HG03280 (cell line): Measurements from ENCODE around the gene CHRNE.
"Not testable (repeated sequence)": the region's sequence is repeated elsewhere in the genome, so short reads cannot be mapped to it uniquely, and the experiment has no call there.

Experiments
- ATAC-seq: cut with Tn5 transposase; IDR thresholded peaks from one replicate; pipeline ENCODE4 v1.9.1; 2021; ENCODE audit warnings: mild to moderate bottlenecking, moderate library complexity; ENCODE audit not compliant: unreplicated experiment

CHRNE gene

DNA sequence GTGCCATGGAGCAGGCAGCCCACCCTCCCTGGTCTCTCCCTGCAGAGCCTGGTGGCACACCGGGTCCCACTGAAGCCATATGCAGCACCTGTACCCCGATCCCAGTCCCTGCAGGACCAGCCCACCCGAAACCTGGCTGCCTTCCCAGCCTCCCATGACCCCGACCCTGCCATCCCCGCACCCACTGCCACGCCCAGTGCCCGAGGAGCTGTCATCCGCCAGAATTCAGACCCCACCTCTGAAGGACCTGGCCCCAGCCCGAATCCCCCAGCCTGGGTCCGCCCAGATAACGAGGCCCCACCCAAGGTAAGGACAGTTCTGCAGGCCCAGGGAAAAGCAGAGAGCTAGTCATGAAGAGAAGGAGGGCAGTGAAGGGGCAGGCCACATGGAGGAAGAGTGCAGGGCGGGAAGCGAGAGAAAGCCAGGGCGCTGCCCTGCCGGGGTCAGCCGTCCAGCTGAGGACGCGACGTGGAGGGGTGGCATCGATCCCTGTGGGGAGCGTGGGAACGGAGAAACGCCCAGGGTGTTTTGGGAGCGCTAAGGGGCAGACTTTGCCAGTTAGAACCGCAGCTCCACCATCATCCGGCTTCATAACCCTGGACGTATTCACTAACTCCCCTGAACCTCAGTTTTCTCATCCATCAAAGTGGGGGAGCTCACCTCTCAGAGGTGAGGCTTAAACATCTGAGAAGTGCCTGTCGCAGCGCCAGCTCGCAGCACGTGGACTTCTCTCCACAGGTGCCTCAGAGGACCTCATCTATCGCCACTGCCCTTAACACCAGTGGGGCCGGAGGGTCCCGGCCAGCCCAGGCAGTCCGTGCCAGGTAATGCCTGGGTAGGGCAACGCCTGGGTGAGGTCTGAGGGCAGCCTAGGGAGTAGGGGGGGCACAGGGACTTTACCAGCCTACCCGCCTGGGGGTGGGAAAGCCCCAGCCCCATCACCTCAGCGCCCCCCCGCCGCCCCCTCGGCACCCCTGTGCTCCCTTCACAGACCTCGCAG is 11.2 kb downstream of the CHRNE start:
- no peak for ATAC-seq

DNA sequence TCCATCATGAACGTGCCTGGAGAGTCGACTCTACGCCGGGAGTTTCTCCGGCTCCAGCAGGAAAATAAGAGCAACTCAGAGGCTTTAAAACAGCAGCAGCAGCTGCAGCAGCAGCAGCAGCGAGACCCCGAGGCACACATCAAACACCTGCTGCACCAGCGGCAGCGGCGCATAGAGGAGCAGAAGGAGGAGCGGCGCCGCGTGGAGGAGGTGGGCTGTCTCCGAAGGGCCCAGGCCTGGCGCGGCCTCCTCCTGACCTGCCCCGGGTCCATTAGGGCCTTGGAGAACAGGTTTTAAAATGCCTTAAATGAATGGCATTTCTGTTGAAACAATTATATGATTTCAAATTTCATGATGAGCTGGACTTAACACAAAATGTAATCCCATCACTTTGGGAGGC is 15.3 kb downstream of the CHRNE start:
- no peak for ATAC-seq

DNA sequence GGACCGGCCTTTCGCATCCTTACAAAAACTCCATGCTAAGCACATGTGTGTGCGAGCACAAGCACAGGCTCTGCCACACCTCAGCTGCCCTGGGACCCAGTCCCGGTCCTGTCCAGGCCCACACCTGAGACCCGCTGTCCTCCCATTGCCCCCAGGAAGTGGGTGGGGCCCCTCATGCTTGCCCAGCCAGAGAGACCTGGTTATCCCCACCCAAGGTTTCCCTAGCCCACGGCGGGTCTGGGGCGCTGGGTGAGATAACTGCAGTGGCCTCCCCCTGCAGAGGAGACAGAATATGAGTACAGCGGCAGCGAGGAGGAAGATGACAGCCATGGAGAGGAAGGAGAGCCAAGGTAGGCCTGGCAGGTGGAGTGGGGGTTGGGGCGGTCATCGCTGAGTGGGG is 16.1 kb downstream of the CHRNE start:
- no peak for ATAC-seq

DNA sequence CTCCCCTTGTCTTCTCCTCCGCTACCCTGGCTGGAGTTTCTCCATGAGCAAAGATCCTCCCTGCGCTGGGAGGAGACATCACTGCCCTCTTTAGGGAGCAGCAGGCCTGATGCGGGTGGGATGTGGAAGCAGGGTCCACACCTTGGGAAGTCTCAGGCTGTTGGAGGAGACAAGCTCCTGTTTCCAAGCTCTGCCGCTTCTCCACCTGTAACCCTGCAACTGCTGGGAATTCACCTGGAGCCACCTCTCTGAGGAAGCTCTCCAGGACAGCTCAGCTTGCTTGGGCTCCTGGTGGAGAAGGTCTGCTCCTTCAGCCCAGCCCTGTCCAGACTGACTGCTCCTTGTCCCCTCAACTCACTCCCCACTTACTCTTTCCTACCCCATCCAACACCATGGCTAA is 18.4 kb downstream of the CHRNE start:
- ATAC-seq, result no peak

DNA sequence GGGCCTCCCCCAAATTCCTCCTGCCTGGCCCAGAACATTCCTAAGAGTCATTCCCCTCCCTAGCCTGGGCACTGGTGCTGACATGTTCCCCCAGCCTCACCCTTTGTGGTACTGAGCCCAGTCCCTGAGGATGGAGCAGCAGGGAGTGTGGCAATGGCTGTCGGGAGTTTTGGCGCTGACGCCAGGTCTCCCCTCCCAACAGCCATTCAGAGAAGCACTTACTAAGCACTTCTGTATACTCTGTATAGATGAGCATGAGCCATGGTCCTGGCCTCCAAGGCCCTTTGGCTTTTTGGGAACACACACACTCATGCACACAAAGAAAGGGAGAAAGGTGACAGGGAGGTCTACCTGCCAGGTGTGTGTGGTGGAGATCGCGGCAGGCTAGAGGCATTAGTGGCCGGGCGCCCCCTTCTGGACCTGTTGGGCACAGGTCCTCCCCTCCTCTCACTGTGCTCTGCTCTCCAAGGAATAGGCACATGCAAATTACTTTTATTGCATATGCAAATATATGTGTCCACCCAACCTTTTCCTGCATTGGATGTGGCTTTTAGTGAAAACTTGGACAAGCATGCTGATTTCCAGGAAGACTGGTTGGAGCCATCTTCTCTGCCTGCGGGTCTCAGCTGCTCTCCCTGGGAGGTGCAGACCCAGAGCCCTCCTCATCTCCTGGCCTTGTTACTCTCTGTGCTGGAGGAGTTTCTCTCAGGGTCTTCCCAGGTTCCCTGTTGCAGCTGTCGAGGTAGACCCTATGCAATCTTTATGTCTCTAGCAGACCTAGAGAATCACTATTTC is 20.9 kb downstream of the CHRNE start:
- ATAC-seq, result no peak

DNA sequence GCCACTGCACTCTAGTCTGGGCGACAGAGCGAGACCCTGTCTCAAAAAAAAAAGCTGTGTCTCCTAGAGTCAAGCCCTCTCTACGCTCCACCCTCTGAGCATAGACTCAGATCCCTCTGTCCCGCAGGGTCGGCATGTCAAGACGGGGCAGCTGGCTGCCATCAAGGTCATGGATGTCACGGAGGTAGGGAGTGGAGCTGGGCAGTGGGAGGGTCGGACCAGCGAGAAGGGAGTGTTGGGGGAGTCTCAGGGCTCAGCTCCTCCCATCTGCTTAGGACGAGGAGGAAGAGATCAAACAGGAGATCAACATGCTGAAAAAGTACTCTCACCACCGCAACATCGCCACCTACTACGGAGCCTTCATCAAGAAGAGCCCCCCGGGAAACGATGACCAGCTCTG is 22.0 kb downstream of the CHRNE start:
- ATAC-seq, result no peak

DNA sequence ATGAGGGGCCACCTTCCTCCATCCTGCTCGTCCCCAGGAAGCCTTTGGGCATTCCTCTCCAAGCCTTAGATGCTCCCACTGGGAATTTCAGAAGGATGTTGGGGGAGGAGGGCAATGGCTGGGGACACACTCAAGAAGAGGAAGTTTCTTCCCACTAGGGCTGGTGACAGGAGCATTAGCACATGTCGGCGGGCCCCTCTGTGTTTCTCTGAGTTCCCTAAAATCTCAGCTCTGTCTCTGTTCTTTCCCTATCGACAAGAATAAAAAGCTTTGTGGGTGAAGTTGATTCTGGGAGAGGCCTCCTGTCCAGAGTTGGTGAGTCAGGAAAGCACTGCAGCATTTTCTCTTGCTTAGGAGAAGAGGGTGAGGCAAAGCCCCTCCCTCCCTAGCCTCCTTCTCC is 23.3 kb downstream of the CHRNE start:
- ATAC-seq, result no peak

DNA sequence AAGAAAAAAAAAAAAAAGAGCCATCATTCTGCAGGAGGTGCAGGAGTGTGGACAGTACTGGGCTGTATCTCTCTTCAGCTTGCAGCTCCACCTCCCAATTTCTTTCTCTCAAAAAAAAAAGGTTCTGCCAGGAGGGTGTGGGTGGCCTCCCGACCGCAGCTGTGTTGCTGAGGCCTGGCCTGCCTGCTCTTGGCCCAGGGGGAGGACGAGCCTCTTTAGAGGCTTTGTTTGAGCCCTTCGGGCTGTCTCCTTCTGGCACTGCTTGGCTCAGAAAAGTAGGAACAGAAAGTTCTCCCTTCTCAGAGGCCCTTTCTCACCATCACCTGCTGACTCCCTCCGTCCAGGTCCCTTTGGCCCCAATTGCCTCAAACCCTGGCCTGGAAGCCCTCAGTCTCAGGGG is 25.8 kb downstream of the CHRNE start:
- no peak for ATAC-seq

DNA sequence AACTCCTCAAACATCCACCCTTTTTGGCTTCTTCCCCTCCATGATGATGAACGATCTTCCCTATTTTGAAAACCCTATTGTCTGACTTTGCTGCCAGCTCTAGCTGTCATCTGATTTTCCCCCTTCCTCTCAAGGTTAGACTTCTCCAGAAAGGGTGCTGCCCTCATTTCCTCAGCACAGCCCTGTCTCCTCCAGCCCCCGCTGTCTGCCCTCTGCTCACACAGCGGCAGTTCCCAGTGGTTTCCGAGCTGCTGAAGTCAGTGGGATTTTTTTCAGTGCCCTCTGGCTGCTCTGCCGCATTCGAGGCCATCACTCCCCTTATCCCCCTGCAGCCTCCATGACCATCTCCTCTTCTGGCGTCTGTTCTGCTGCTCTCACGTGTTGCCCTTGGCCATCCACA is 30.1 kb downstream of the CHRNE start:
- no peak for ATAC-seq

DNA sequence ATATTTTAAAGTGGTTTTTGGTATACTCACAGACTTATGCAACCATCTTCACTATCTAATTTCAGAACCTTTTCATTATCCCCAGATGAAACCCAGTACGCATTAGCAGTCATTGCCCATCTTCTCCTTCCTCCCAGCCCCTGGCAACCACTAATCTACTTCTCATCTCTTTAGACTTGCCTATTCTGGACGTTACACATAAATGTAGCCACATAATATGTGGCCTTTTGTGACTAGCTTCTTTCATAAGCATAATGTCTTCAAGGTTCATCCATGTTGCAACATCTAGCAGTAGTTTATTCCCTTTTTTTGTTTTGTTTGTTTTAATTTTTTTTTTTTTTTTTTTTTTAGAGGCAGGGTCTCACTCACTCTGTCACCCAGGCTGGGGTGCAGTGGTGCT is 32.0 kb downstream of the CHRNE start:
- ATAC-seq, result no peak

DNA sequence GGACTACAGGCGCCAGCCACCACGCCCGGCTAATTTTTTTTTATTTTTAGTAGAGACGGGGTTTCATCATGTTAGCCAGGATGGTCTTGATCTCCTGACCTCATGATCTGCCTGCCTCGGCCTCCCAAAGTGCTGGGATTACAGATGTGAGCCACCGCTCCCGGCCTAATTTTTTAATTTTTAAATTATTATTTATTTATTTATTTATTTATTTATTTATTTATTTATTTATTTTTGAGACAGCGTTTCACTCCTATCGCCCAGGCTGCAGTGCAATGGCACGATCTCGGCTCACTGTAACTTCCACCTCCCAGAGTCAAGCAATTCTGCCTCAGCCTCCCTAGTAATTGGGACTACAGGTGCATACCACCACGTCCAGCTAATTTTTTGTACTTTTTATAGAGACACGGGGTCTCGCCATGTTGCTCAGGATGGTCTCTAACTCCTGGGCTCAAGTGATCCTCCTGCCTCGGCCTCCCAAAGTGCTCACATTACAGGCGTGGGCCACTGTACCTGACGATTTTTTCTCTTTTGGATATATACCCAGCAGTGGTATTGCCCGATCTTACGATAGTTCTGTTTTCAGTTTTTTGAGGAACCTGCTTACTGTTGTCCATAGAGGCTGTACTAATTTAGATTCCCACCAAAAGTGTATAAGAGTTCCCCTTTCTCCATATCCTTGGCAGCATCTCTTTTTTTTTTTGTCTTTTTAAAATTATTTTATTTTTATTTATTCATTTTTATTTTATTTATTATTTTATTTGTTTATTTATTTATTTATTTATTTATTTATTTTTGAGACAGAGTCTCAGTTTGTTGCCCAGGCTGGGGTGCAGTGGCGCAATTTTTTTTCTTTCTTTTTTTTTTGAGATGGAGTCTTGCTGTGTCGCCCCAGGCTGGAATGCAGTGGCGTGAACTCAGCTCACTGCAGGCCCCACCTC is 33.6 kb downstream of the CHRNE start:
- not testable (repeated sequence) for ATAC-seq

DNA sequence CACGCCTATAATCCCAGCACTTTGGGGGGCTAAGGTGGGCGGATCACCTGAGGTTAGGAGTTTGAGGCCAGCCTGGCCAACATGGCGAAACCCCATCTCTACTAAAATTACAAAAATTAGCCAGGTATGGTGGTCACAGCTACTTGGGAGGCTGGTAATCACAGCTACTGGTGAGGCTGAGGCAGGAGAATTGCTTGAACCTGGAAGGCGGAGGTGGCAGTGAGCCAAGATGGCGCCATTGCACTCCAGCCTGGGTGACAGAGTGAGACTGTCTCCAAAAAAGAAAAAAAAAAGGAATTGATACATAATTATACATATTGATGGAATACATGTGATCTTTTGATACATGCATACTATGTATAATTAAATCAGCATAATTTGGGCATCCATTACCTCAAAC is 35.4 kb downstream of the CHRNE start:
- ATAC-seq, result not testable (repeated sequence)

DNA sequence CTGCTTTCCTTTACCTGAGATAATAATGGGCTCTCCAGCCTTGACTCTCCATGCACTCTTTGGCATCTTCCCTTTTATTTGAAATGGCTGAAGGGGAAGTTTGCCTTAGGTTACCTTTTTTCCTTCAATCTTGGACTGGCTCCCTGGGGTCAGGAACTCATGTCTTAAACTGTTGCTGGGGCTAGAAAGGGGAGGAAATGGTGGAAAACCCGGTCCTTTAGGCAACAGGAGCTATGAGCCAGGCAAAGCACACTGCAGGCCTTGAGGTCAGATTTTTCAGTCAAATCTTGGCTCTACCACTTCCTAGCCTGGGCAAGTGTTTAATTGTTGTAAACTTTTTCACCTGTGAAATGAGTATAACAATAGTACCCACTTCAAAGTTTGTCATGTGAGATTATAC is 39.6 kb downstream of the CHRNE start:
- no peak for ATAC-seq

DNA sequence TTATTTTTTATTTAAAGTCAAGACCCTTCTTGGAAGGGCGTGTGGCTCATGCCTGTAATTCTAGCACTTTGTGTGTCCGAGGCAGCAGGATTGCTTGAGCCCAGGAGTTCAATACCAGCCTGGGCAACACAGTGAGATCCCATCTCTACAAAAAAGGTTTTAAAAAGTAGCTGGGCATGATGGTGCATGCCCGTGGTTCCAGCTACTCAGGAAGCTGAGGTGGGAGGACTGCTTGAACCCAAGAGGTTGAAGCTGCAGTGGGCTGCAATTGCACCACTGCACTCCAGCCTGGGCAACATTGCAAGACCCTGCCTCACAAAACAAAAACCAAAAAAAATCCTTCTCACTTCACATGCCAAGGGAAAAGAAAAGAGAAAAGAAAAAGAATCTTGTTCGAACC is 40.2 kb downstream of the CHRNE start:
- ATAC-seq, result no peak

DNA sequence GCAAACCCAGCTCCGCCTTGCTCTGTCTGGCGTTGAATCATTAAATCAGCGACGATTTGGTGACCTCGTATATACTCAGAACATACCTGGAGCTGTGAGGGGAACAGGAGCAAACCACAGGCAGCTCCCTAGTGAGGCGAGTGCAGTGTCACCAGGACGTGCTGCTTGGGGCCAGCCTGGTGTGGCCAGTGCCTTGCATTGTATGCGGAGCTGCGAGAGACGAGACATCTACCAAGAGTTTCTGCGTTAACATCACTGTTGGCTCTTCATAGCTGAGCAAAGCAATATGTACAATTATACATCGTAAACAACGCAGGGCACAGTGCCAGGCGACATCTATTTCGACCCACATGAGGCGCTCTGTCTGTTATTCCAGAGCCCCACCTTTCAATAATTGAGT is 41.8 kb downstream of the CHRNE start:
- ATAC-seq, result no peak

DNA sequence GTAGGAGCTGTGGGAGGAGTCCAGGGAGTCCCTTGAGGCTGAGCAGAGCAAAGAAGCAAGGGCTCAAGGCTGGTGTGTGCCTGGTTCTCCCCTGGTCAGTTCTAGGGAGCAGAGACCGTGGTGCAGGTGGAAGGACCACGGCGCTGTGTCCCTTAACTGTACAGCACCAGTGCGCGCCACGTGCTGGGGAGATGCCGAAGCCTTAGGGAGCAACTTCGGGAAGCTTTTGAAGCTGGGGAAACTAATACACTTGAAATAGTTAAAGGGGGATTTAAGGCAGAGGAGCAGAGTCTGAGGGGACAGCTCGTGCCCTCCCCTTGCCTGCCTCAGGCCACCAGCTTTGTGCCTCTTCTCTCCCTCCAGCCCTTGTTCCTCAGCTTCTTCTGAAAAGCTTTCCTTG is 42.2 kb downstream of the CHRNE start:
- no peak for ATAC-seq

DNA sequence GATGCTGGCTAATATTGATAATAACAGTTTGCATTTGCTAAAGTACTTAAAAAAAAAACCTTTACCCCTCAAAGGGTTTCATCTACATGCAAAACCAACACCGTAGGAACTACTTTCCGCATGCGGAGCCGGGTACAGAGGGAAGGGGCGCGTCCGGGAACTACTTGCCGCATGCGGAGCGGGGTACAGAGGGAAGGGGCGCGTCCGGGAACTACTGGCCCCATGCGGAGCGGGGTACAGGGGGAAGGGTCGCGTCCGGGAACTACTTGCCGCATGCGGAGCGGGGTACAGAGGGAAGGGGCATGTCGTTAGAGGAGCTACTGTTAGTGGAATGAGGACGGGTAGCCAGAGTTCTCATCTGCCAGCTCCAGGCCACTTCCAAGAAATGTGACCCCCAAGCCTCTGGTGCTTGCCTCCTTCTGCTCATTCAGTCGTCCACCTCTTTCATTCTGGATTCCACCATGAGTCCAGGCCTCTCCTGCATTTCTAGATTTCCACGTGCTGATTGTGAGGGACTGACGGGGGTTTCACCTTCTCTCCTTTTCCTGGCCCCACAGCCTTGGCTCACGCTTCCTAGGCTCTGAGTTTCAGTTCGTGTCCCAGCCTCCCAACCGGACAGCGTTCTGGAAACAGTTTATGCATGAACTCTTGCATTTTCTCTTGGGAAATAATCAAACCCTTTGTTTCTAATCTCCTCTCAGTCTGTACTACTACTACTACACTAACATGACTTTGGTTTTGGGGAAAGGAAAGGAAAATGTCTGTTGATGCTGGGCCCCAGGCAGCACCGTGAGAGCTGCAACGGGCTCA is 42.9 kb downstream of the CHRNE start:
- no peak for ATAC-seq

DNA sequence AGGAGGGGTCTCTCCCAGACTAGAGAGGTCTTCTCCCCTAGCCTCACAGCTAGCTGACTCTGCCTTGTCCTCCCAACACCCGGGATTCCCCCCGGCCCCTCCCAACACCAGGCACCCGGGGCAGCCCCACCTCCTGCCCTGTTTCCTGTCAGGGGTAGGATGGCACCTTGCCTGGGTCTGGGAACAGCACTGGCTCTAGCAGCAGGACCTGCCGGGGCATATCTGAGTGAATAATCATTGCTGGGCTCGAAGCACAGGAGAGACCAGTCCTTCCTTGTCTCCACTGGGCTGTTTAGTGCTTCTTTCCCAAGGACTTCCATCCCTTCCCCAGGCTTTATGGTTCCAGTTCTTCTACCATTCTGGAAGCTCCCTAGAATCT is 44.0 kb downstream of the CHRNE start:
- ATAC-seq, result no peak

DNA sequence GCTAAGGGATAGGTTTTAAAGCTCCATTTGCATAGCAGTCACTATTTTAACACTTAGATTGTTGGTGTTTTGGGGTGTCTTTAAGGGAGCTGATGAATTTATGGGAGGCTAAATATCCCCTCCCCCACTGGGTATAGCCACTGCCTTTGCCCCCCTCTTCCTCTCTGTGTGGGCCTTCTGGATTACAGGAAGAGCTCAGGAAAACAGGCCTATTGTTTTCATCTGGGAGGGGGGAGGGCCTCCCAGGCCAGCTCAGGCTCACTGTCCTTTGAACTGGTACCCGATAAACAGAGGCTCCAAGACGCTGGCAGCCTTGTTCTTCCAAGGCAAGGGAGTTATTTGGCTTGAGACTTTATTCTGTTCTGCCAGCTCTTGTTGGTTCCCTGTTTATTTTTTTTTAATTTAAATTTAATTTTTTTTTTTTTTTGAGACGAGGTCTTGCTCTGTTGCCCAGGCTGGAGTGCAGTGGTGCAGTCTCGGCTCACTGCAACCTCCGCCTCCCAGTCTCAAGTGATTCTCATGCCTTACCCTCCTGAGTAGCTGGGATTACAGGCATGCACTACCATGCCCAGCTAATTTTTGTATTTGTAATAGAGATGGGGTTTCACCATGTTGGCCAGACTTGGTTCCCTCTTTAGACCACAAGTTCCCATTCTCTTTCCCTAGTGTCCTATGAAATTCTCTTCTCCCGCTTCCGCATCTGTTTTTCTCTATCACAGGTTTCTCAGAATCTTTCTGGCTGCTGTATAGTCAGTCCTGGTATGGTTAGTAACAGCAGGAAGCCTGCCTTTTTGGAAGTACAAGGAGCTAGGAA is 44.6 kb downstream of the CHRNE start:
- no peak for ATAC-seq
